Measurements from ENCODE around the gene TMEM248.
"Not testable (repeated sequence)": the region's sequence is repeated elsewhere in the genome, so short reads cannot be mapped to it uniquely, and the experiment has no call there.

Gene TMEM248

GRCh38 chr7:66910789-66911188 lies 10.2 kb upstream of the TMEM248 start:
- DNase-seq (ENCODE audit: low read depth), result no peak

GRCh38 chr7:66911191-66911590 lies 9.8 kb upstream of the TMEM248 start:
- not testable (repeated sequence) for DNase-seq (ENCODE audit: low read depth)

GRCh38 chr7:66912195-66912594 lies 8.8 kb upstream of the TMEM248 start:
- DNase-seq (ENCODE audit: low read depth), result no peak

GRCh38 chr7:66913118-66914037 lies 7.6 kb upstream of the TMEM248 start:
- DNase-seq (ENCODE audit: low read depth), result no peak

GRCh38 chr7:66917904-66918303 lies 3.1 kb upstream of the TMEM248 start:
- not testable (repeated sequence) for DNase-seq (ENCODE audit: low read depth)

GRCh38 chr7:66919304-66919703 lies 1.7 kb upstream of the TMEM248 start:
- DNase-seq (ENCODE audit: low read depth), result no peak

GRCh38 chr7:66919704-66920103 lies 1.3 kb upstream of the TMEM248 start:
- no peak for DNase-seq (ENCODE audit: low read depth)

GRCh38 chr7:66920256-66920655 lies 769 bp upstream of the TMEM248 start:
- DNase-seq (ENCODE audit: low read depth), result no peak

- no peak for DNase-seq (ENCODE audit: low read depth)
Measured at GRCh38 chr7:66921396-66921917, 432 bp downstream of the TMEM248 start.

GRCh38 chr7:66921918-66922486 lies 977 bp downstream of the TMEM248 start:
- peak; percentile 48 for DNase-seq (ENCODE audit: low read depth)

- no peak for DNase-seq (ENCODE audit: low read depth)
Measured at GRCh38 chr7:66925255-66925654, 4.2 kb downstream of the TMEM248 start.

- no peak for DNase-seq (ENCODE audit: low read depth)
Measured at GRCh38 chr7:66927348-66927948, 6.4 kb downstream of the TMEM248 start.

- DNase-seq (ENCODE audit: low read depth), result no peak
Measured at GRCh38 chr7:66928388-66928787, 7.4 kb downstream of the TMEM248 start.

- no peak for DNase-seq (ENCODE audit: low read depth)
Measured at GRCh38 chr7:66929165-66929564, 8.1 kb downstream of the TMEM248 start.

GRCh38 chr7:66929935-66930334 lies 8.9 kb downstream of the TMEM248 start:
- DNase-seq (ENCODE audit: low read depth), result no peak

- no peak for DNase-seq (ENCODE audit: low read depth)
Measured at GRCh38 chr7:66930341-66930740, 9.3 kb downstream of the TMEM248 start.

GRCh38 chr7:66933469-66933868 lies 12.4 kb downstream of the TMEM248 start:
- no peak for DNase-seq (ENCODE audit: low read depth)

GRCh38 chr7:66937940-66938339 lies 16.9 kb downstream of the TMEM248 start:
- DNase-seq (ENCODE audit: low read depth), result no peak

GRCh38 chr7:66939325-66939724 lies 18.3 kb downstream of the TMEM248 start:
- no peak for DNase-seq (ENCODE audit: low read depth)

- DNase-seq (ENCODE audit: low read depth), result no peak
Measured at GRCh38 chr7:66946545-66946944, 25.5 kb downstream of the TMEM248 start.

- no peak for DNase-seq (ENCODE audit: low read depth)
Measured at GRCh38 chr7:66948480-66949109, 27.6 kb downstream of the TMEM248 start.

GRCh38 chr7:66950311-66950710 lies 29.3 kb downstream of the TMEM248 start:
- DNase-seq (ENCODE audit: low read depth), result no peak

Measured in CMK (cell line).